WERI-Rb-1 (cell line): ENCODE measurements around the gene DIP2B.

Source experiments
- DNase-seq: peaks from one replicate; pipeline ENCODE4 v3.0.0-alpha.2; 2020
- H3K27ac ChIP-seq: fragments of 250-450 bp; sonication (Bioruptor Pico); 2 replicates; pipeline ENCODE4 v1.5.1; 2020; ENCODE audit warnings: mild to moderate bottlenecking, moderate library complexity
- H3K27me3 ChIP-seq: fragments of 250-450 bp; sonication (Bioruptor Pico); 2 replicates; pipeline ENCODE4 v1.5.1; 2021; ENCODE audit warnings: mild to moderate bottlenecking, low read depth, moderate library complexity; ENCODE audit not compliant: insufficient read depth, severe bottlenecking
- H3K36me3 ChIP-seq: fragments of 250-450 bp; sonication (Bioruptor Pico); 2 replicates; pipeline ENCODE4 v1.5.1; 2020; ENCODE audit warnings: mild to moderate bottlenecking, moderate library complexity
- H3K4me3 ChIP-seq: 2 replicates; pipeline ENCODE4 v1.5.1; 2011; ENCODE audit warnings: low read depth, mild to moderate bottlenecking, control low read depth, low read length
- H3K9me3 ChIP-seq: fragments of 250-450 bp; sonication (Bioruptor Pico); 2 replicates; pipeline ENCODE4 v1.5.1; 2021; ENCODE audit warnings: mild to moderate bottlenecking, moderate library complexity; ENCODE audit not compliant: severe bottlenecking
- CTCF ChIP-seq: IDR thresholded peaks from 2 replicates; pipeline ENCODE4 v1.5.1; 2011; ENCODE audit warnings: low read depth, mild to moderate bottlenecking, control low read depth, inconsistent platforms, low read length

The DIP2B gene

GRCh38 chr12:50533203-50533584 lies 28.4 kb downstream of the DIP2B start:
- no peak for TF ChIP-seq CTCF
- no peak for DNase-seq
- no peak overlapping the region for H3K27ac ChIP-seq
- H3K9me3 ChIP-seq = no peaks in the 10 kb centered on the region
- H3K27me3 ChIP-seq = no peaks in the 10 kb centered on the region
- no peak overlapping the region for H3K4me3 ChIP-seq
- H3K36me3 ChIP-seq = no peaks in the 10 kb centered on the region

GRCh38 chr12:50533971-50534370 lies 29.2 kb downstream of the DIP2B start:
- H3K9me3 ChIP-seq = no peaks in the 10 kb centered on the region
- no peak overlapping the region for H3K27ac ChIP-seq
- no peak for TF ChIP-seq CTCF
- no peaks in the 10 kb centered on the region for H3K36me3 ChIP-seq
- no peaks in the 10 kb centered on the region for H3K27me3 ChIP-seq
- no peak for DNase-seq
- no peak overlapping the region for H3K4me3 ChIP-seq

GRCh38 chr12:50536831-50537537 lies 32.2 kb downstream of the DIP2B start:
- Histone ChIP-seq H3K4me3 (no peak overlapping the region), H3K27me3 (no peaks in the 10 kb centered on the region), H3K9me3 (no peaks in the 10 kb centered on the region), H3K27ac (no peak overlapping the region), H3K36me3 (no peaks in the 10 kb centered on the region)
- no peak for TF ChIP-seq CTCF
- no peak for DNase-seq

GRCh38 chr12:50537538-50537919 lies 32.7 kb downstream of the DIP2B start:
- no peak for DNase-seq
- no peak overlapping the region for H3K27ac ChIP-seq

GRCh38 chr12:50538182-50538581 lies 33.4 kb downstream of the DIP2B start:
- no peaks in the 10 kb centered on the region for H3K9me3 ChIP-seq
- no peak overlapping the region for H3K27ac ChIP-seq
- H3K4me3 ChIP-seq = no peak overlapping the region
- no peaks in the 10 kb centered on the region for H3K36me3 ChIP-seq
- TF ChIP-seq CTCF = no peak
- H3K27me3 ChIP-seq = no peaks in the 10 kb centered on the region
- no peak for DNase-seq

More at GRCh38 chr12:50537538-50537919, 32.7 kb downstream of the DIP2B start:
- no peaks in the 10 kb centered on the region for H3K9me3 ChIP-seq
- no peak overlapping the region for H3K4me3 ChIP-seq
- no peaks in the 10 kb centered on the region for H3K36me3 ChIP-seq
- no peaks in the 10 kb centered on the region for H3K27me3 ChIP-seq
- no peak for TF ChIP-seq CTCF

- no peak for DNase-seq
- TF ChIP-seq CTCF = no peak
- Histone ChIP-seq H3K9me3 (no peaks in the 10 kb centered on the region), H3K27me3 (no peaks in the 10 kb centered on the region), H3K4me3 (no peak overlapping the region), H3K36me3 (no peaks in the 10 kb centered on the region), H3K27ac (no peak overlapping the region)
Observed at GRCh38 chr12:50541139-50541538, 36.4 kb downstream of the DIP2B start.
